Germinal center (tissue), 1 donor: ENCODE data around the gene CTXN1.

Experiments used
- DNase-seq: peaks from one replicate; pipeline ENCODE4 v3.0.0; 2012; ENCODE audit warnings: mixed read lengths, low spot score

Gene CTXN1

DNA sequence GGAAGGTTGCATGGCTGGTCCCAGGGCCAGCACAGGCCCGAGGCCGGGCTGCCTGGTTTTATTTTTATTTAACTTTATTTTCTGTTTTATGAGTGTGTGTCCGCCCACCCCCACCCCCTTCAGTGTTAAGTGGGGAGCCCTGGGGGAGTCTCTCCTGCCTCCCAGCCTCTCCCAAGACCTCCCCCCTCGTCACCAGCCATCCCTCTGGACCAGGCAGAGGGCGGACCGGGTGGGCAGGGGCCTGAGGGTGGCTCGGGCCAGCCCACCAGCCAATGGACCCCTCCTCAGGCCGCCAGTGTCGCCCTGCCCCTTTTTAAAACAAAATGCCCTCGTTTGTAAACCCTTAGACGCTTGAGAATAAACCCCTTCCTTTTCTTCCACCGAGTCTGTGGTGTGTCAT is 11.8 kb downstream of the CTXN1 start:
- no peak for DNase-seq

DNA sequence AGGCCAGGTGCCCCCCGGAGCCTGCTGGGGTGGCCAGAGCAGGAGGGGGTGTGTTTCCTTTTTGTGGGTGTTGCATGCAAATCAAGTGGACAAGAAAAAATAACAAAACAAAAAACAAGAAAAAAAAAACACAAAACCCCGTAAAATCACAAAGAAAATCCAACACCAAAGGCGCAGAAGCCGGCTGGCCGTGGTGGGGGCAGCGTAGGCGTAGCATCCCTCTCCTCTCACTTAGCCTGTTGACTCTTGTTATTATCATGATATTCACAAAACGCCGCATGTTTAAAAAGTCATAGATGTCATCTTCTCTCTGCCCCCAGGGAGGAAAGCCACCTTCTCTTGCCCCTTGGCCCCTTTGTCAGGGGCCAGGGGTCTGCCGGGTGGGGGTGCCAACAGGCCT is 12.3 kb downstream of the CTXN1 start:
- DNase-seq: no peak

DNA sequence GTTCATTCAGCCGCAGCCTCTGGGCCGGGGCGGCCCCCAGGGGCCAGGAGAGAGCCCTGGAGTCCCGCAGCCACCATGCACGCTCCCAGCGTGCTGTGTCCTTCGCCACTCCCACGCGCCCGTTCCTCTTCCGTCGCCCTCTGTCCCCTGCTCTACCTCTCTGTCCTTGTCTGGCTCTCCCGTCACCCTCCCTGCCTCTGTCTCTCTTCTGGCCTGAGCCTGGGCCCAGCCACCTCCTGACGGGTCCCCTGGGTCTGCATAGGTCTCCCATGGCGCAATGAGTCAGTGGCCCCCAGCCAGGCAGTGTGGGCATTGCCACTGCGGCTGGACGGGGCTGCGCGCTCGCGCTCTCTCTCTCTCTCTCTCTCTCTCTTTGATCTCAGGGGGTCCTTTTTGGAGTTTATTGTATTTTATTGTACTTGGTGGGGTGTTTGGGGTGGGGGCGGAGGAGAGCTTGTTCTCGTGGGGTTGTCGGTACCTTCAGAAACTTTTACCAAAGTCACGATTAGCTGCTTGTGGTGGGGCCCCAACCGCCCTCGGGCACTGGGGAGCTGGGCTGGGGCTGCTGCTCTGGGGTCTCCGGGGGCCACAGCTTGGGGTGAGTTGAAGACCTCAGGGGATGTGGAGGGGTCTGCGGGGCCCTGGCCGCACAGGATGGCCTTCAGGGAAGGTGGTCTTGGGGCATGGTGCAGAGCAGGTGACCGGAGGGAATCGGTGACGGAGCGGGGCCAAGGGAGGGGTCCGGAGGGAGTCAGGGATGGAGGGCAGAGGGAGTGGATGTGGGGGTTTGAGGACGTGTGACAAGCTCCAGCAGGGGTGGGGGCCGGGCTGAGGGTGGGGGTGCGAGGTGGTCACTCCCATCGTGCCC is 13.0 kb downstream of the CTXN1 start:
- no peak for DNase-seq

DNA sequence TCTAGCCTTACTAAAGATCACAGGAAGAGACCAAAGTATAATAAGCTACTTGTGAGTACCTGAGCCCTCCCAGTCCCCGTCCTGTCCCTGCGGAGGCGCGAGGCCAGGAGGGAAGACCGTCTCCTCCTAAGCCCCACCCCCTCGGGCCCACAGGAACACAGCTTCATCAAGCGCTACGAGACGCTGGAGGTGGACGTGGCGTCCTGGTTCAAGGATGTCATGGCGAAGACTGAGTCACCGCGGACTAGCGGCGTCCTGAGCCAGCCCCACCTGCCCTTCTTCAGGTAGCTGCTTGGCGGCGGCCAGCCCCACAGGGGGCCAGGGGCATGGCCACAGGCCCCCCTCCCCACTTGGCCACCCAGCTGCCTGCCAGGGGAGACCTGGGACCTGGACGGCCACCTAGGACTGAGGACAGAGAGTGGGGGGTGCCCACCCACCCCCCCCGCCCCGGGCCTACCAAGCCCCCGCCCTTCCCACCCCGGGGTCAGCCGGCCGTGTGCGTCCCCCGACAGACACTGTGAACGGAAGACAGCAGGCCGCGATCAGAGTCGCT is 13.7 kb downstream of the CTXN1 start:
- DNase-seq: no peak

DNA sequence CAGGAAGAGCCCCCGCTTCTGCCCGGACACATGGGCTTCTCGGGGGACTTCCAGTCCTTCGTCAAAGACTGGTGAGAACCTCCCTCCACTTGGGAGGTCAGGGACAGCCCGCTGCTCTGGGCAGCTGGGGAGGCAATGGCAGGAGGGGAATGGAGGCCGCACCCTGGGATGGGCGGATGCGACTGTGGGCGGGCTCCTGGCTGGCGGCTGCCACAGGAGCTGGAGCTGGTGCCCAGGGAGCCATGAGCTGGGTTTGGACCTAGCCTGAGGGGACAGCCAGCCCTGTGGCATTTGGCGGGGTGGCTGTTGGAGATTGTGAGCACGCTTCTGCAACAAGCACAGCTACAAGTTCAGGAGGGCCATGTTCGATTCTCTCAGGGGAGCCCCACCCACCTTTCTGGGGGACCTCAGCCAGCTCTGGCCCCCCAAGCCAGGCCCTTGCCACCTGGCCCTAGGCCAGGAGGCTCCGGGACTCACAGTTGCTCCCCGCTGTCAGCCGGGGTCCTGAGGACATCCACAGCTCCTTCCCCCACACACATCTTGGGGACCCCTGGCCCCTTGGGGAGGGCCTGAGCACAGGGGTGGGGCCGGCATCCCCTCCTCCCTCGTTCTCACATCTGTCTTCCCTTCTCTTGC is 14.3 kb downstream of the CTXN1 start:
- DNase-seq: no peak

DNA sequence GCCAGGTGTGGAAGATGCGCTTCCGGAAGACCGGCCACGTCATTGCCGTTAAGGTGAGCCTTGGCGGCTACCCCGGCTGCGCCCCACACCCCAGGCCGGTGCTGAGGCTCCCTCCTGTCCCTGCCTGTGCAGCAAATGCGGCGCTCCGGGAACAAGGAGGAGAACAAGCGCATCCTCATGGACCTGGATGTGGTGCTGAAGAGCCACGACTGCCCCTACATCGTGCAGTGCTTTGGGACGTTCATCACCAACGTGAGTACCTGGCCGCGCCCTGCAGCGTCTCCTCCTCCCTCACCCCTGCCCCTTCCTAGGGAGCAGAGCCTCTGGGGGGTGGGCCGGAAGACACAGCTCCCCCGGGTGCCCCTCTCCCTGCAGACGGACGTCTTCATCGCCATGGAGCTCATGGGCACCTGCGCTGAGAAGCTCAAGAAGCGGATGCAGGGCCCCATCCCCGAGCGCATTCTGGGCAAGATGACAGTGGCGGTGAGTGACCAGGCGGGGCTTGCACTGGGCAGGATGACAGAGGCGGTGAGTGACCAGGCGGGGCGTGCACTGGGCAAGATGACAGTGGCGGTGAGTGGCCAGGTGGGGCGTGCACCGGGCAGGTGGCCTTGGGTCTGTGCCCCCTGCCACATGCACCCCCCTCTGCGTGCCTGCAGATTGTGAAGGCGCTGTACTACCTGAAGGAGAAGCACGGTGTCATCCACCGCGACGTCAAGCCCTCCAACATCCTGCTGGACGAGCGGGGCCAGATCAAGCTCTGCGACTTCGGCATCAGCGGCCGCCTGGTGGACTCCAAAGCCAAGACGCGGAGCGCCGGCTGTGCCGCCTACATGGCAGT is 15.4 kb downstream of the CTXN1 start:
- no peak for DNase-seq

DNA sequence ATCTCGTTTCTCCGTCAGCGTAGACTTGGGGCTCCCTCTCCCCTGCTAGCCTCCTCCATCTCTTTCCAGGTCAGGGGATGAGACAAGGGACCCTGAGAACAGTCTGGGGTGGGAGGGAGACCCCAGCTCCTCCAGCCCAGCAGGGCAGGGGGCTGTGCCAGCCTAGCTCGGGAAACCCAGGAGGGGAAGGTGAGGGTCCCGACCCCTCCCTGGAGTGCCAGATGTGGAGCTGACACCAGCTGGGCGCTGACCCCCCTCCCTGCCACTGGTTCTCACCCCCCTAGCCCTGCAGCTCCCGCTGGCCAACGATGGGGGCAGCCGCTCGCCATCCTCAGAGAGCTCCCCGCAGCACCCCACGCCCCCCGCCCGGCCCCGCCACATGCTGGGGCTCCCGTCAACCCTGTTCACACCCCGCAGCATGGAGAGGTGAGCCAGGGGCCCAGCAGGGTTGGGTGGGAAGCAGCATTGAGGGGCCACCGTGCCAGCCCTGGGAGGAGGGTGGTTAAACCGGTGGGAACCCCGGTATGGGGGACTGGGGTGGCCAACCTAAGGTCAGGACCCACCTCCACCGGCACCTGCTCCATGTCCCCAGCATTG is 16.4 kb downstream of the CTXN1 start:
- no peak for DNase-seq

DNA sequence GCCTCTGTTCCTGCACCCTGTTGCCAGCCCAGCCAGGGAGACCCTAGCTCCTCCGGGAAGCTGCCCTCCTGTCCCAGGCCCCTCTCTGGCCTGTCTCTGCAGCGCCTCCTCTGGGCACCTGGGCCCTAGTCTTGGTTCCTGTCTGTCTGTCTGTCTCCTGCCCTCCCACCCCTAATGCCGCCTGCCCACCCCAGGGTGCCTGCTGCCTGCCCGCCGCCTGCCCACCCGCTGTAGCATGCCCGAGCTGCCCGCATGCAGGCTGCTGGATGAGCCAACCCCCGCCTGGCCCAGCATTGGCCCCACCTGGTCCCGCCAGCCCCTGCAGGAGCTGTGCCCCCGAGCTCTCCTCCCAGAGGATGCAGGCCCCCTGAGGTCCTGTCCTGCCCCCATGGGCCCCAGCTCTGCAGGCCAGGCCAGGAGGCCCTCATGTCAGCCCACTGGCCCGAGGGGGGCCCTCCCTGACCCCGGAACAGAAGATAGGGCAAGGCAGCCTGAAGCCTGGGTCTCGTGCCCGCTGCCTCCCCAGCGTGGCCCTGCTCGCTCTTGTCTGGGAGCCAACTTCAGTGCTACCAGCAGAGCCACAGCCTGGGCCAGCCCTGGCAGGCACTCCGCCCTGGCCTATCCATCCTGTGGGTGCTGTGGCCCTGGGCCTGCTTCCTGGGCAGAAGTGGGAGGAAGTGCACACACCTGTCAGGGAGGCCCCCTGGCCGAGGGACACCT is 17.0 kb downstream of the CTXN1 start:
- DNase-seq: no peak

DNA sequence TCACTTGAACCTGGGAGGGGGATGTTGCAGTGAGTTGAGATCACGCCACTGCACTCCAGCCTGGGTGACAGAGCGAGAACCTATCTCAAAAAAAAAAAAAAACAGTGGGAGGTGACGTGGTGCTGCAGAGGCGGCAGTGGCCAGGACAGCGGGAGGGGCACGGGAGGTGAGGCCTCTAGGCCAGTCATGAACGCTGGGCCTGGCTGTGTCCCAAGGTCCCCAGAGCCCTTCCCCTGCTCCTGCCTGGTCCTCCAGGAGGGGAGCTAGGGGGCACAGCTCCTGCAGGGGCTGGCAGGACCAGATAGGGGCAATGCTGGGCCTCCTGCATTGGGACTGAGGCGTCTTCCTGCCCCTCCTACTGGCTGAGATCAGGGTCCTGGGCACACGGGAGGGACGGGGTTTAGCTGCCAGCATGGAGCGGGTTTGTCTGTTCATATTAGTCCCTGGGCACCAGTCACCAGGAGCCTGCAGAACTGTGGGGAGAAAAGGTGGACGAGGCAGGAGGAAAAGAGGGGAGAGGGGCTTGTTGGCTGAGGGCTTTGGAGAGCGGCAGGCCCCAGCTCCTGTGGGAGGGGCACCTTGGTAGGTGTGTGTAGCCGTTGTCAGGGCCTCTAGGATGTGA is 17.7 kb downstream of the CTXN1 start:
- DNase-seq: no peak

DNA sequence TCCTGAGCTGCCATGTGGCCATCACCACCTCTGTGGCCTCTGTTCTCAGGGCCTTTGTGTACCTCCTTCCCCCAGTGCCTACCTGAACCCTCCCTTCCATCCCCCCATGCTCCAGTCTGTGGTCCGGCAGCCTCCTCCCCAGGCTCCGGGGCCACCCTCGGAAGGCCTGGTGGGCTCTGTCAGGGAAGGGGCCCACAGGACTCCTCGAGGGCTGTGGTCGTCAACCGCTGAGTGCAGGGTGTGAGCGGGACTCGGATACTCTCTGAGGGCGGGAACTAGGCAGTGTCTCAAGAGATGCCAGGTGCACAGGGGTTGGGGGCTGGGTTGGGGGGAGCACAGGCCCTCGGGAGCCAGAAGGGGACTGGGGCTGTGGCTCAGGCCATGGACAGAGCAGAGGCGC is 18.4 kb downstream of the CTXN1 start:
- no peak for DNase-seq

DNA sequence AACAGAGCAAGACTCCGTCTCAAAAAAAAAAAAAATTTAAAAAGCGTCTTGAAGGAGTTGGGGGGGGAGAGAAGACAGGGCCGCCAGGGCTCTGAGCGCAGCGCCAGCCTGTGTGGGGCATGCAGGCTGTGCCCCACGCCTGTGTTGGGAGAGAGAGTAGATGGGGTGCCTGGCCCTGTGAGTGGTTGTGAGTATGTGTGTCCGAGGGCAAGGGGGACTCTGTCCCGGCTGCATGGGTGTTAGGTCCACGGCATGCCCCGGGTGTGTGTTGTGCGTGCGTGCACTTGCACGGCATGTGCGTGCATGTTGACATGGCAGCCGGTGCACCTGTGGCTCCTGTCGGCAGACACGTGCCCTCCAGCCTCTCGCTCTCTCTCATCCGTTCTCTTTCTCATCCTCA is 18.8 kb downstream of the CTXN1 start:
- DNase-seq: no peak

DNA sequence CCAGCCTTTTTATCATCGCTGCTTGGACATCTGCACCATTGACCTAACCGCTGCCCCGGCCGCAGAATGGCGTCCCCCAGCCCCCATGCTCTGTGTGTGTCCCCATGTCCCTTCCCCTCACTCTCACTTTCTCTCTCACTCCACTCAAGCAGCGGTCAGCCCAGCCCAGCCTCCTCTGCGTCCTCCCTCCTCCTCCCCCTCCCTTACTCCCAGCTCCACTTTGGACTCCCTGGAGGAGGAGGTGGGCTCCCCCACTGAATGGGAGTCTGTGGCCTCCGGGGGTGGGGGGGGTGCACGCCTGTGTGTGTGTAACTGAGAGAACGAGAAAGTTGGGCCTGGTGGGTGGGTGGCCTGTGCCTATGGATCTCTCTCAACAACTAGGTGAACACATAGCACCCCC is 20.1 kb downstream of the CTXN1 start:
- no peak for DNase-seq

DNA sequence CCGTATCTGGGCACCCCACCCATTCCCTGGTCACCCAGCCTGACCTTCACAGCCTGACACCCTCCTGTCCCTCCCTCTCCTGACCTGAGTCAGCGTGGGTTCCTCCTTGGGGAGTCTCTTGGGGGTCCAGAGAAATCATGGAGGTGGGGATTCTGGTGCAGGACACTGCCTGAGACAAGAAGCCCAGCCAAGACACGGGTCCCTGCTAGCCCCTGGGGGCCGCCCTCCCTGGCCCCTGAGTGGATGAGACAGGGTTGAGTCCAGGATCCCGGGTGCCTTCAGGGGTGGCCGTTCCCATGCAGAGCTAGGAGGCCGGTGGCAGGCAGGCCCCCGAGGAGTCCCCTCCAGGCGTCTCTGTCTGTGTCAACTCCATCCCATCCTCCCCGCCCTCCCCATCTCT is 20.7 kb downstream of the CTXN1 start:
- no peak for DNase-seq

DNA sequence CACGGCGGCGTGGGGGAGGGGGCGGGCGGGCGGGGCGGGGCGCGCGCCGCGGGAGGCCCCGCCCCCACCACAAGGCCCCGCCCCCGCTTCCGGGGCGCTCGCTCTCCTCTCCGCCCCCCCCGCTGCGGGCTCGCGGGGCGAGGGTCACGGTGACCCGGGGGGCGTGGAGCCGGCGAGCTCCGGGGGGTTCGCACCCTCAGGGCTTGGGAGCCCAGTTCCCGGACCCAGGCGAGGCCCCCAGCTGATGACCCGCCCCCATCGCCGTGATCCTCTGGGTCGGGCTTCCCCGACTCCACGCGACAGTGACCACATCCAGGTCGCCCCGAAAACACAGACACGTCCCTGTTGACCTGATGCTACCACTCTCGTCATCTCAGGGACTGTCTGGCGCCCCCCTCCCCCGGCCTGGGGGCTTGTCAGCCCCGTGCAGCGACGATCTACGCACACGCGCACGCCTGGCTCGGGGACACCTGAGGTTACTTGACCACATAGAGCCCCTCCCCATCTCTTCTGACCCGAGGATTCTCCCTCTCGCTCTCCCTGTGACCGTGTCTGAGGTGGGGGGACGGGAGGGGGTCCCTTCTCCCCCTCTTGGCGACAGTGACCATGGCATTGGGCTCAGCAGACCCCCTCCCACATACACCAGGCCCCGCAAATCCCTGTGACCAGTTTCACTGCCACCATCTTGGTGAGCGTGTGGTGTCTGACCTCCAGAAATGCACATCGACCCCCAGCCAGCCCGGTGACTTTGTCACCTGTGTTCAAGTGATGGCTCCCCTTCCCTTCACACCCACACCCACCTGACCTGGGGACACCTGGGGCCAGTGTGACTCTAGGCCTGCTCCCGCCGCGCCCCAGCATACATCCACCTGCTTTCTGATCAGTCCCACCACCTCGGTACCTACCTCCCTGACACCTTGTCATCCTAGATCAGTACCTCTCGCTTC is 21.6 kb downstream of the CTXN1 start:
- peak; percentile 76 for DNase-seq

DNA sequence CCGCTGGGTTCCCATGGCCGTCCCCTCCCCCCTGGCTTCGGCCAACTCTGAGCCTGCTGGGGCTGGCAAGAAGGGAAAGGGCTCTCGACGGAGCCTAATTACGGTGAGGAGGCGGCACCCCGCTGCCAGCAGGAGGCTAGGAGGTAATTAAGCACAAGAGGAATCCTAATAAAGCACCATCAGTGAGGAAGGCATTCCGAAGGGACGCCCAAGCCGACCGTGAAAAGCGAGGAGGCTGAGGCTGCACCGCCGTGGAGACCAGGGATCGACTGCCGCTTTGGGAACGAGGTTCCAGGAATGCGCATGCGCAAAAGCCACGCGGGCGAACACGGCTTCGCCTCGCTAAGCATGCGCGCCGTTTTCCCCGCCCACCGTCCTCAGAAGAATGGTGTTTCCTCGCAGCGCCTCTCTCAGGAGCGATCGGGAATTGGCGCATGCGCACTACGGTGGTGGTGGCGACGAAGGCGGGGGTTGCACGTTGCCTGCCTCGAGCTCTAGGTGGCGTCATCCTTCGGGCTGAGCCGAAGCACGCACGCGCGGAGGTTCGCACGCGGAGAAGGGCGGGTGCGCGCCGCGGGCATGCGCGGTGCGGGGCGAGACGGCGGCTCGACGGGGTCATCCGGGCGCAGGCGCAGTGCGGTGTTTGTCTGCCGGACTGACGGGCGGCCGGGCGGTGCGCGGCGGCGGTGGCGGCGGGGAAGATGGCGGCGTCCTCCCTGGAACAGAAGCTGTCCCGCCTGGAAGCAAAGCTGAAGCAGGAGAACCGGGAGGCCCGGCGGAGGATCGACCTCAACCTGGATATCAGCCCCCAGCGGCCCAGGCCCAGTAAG is 22.5 kb downstream of the CTXN1 start, which contains the start of gene MAP2K7:
TSS of gene MAP2K7 (plus strand) at position 634 of the 830 bp plus-strand sequence. CDS start at position 702, 68 bp downstream.
- peak; percentile 99 for DNase-seq

DNA sequence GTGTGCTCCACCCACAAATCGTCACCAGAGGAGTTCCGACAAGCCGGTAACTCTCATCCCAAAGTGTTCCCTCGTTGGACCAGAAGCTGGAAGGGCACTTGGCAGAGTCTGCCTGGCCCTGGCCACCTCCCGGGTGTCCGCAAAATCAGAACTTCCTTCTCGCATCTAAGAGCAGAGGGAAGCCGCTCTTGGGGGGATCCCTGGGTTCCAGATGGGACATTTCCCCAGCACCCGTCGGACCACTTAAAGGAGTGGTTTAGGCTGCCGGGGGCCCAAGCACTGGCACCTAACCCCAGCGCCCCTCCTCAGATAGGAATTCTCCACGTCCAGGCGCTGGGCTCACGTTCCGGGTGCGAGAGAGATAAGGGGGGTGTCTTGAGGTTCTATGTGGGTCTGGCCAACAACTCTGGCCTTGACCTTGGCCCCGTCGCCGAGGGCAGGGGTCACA is 23.1 kb downstream of the CTXN1 start:
- no peak for DNase-seq

DNA sequence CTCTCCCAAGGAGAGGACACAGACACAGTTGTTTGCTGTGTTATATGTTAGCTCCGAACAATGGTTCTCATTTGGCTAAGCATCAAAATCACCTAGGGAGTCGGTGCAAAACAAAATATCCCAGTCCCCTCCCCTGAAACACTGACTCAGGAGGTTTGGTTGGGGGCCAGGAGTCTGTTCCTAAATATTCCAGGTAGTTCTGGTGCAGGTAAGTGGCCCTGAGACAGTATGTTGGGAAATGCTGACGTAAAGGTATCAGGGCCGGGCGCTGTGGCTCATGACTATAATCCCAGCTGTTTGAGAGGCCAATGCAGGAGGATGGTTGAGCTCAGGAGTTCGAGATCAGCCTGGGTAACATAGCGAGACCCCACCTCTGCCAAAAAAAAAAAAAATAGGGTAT is 24.6 kb downstream of the CTXN1 start:
- no peak for DNase-seq

DNA sequence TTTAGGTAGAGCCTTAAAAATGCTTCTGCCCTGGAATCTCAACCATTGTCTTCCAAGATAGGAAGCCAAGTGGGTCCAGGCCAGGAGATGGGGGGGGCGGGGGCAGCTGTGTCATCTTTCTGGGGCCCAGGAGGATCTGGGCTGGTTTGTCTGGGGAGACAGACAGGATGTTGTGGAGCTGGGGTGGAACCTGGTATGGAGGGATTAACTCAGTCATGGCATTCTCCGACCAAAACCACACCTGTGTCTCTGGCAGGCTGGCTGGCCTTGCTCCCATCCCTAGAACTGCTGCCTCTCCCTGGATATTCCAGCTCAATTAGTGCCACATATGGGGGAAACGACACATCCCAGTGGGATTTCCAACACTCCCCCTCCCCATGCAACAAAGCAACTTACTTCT is 25.0 kb downstream of the CTXN1 start:
- DNase-seq: no peak

DNA sequence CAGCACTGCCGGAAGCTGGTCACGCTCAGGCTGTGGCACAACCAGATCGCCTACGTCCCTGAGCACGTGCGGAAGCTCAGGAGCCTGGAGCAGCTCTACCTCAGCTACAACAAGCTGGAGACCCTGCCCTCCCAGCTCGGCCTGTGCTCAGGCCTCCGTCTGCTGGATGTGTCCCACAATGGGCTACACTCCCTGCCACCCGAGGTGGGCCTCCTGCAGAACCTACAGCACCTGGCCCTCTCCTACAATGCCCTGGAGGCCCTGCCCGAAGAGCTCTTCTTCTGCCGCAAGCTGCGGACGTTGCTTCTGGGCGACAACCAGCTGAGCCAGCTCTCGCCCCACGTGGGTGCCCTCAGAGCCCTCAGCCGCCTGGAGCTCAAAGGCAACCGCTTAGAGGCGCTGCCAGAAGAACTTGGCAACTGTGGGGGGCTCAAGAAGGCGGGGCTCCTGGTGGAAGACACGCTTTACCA is 25.5 kb downstream of the CTXN1 start:
- no peak for DNase-seq
